ENCODE data around the gene REST.

DNA sequence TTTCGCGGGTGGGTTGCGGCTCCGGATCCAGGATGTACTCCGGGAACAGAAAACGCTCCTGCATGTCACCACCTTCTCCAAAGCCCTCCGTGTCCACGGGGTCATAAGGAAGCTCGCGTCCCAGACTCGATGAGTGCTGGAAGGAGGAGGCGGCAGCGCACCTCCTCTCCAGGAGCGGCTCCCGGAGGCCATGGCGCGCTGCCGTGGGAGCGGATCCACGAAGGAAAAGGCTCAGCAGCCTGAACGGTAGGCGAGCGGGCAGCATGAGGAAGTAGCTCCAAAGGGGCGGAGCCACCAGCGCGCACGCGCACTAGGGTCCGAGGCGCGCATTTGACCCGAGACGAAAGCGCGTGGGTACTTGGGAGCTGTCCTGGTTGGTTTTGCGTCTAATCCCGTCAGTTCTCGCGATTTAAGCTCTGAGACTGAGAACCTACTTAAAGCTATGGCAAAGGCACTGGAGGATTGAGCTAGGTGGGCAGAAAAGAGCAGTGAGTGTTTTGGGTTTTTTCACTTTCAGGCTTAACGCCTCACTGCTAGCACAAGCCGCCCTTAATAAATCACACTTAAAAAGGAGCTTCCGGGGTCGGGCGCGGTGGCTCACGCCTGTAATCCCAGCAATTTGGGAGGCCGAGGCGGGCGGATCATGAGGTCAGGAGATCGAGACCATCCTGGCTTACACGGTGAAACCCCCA is 69.8 kb downstream of the REST start, which contains the start of gene NOA1:
- TF ChIP-seq RCOR1 (IDR thresholded peaks at IDR 0.05; ENCODE audit: low read length) = no peak
- TF ChIP-seq, protein P1, sequence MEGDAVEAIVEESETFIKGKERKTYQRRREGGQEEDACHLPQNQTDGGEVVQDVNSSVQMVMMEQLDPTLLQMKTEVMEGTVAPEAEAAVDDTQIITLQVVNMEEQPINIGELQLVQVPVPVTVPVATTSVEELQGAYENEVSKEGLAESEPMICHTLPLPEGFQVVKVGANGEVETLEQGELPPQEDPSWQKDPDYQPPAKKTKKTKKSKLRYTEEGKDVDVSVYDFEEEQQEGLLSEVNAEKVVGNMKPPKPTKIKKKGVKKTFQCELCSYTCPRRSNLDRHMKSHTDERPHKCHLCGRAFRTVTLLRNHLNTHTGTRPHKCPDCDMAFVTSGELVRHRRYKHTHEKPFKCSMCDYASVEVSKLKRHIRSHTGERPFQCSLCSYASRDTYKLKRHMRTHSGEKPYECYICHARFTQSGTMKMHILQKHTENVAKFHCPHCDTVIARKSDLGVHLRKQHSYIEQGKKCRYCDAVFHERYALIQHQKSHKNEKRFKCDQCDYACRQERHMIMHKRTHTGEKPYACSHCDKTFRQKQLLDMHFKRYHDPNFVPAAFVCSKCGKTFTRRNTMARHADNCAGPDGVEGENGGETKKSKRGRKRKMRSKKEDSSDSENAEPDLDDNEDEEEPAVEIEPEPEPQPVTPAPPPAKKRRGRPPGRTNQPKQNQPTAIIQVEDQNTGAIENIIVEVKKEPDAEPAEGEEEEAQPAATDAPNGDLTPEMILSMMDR (IDR thresholded peaks at IDR 0.05) = no peak
- TF ChIP-seq, protein P2, sequence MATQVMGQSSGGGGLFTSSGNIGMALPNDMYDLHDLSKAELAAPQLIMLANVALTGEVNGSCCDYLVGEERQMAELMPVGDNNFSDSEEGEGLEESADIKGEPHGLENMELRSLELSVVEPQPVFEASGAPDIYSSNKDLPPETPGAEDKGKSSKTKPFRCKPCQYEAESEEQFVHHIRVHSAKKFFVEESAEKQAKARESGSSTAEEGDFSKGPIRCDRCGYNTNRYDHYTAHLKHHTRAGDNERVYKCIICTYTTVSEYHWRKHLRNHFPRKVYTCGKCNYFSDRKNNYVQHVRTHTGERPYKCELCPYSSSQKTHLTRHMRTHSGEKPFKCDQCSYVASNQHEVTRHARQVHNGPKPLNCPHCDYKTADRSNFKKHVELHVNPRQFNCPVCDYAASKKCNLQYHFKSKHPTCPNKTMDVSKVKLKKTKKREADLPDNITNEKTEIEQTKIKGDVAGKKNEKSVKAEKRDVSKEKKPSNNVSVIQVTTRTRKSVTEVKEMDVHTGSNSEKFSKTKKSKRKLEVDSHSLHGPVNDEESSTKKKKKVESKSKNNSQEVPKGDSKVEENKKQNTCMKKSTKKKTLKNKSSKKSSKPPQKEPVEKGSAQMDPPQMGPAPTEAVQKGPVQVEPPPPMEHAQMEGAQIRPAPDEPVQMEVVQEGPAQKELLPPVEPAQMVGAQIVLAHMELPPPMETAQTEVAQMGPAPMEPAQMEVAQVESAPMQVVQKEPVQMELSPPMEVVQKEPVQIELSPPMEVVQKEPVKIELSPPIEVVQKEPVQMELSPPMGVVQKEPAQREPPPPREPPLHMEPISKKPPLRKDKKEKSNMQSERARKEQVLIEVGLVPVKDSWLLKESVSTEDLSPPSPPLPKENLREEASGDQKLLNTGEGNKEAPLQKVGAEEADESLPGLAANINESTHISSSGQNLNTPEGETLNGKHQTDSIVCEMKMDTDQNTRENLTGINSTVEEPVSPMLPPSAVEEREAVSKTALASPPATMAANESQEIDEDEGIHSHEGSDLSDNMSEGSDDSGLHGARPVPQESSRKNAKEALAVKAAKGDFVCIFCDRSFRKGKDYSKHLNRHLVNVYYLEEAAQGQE (IDR thresholded peaks at IDR 0.05; ENCODE audit: low read depth, low read length) = no peak
- TF ChIP-seq, protein P3, sequence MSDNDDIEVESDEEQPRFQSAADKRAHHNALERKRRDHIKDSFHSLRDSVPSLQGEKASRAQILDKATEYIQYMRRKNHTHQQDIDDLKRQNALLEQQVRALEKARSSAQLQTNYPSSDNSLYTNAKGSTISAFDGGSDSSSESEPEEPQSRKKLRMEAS (IDR thresholded peaks at IDR 0.05; ENCODE audit: low read depth) = peak; percentile 85
- TF ChIP-seq, protein P4, sequence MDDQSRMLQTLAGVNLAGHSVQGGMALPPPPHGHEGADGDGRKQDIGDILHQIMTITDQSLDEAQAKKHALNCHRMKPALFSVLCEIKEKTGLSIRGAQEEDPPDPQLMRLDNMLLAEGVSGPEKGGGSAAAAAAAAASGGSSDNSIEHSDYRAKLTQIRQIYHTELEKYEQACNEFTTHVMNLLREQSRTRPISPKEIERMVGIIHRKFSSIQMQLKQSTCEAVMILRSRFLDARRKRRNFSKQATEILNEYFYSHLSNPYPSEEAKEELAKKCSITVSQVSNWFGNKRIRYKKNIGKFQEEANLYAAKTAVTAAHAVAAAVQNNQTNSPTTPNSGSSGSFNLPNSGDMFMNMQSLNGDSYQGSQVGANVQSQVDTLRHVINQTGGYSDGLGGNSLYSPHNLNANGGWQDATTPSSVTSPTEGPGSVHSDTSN (IDR thresholded peaks at IDR 0.05) = no peak
- peak; percentile 90 for TF ChIP-seq MXI1 (IDR thresholded peaks at IDR 0.05; ENCODE audit: low read depth, low read length)
- no peak for TF ChIP-seq RXRA (IDR thresholded peaks at IDR 0.05; ENCODE audit: borderline replicate concordance, low read depth)
